Placental pericyte (primary cell): Measurements from ENCODE around the gene KCNK10. TPM values are rescaled to one million over a fixed set of nuclear protein-coding genes. Genes with fewer than 3 reads are reported as not detected.

Experiments used
- total RNA-seq: library from RNA; depleted of rRNA; stranded (reverse); fragments of >200 nt; gene quantifications from 2 replicates; pipeline ENCODE4 v1.2.3, GENCODE V29; 2012

KCNK10 gene, protein sequence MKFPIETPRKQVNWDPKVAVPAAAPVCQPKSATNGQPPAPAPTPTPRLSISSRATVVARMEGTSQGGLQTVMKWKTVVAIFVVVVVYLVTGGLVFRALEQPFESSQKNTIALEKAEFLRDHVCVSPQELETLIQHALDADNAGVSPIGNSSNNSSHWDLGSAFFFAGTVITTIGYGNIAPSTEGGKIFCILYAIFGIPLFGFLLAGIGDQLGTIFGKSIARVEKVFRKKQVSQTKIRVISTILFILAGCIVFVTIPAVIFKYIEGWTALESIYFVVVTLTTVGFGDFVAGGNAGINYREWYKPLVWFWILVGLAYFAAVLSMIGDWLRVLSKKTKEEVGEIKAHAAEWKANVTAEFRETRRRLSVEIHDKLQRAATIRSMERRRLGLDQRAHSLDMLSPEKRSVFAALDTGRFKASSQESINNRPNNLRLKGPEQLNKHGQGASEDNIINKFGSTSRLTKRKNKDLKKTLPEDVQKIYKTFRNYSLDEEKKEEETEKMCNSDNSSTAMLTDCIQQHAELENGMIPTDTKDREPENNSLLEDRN
- total RNA-seq = not detected in 2 replicates

DNA sequence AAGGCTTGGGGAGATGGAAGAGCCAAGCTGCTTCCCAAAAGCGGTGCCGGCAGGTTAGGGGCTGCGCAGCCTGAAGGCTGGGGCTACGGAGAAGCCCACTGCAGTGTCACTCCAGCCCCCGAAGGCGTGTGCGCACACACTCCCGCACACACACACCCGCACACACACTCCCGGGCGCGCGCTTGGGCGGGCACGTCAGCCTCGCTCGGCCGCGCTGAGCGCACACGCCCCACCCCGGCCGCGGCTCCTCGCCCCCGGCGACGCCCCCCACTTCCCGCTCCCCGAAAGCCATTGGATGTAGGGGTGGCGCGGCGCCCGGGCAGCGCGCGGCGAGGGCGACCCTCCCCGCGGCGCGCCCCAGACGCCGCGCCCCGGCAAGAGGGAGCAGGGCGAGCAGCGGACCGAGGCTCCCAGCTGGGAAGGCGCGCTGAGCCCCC lies at the start of gene KCNK10:
KCNK10 (minus strand) TSS at position 184 of the 437 bp plus-strand sequence. CDS start 471 bp downstream, outside the sequence.

Other genes with a start within 250 kb of the KCNK10 start
- 8.5 and 10.7 TPM in 2 replicates for gene SPATA7, start 62.4 kb upstream of the KCNK10 start, total RNA-seq
- 11.6 and 14.5 TPM in 2 replicates for gene PTPN21, start 231.7 kb upstream of the KCNK10 start, total RNA-seq
- gene ZC3H14, start 239.8 kb upstream of the KCNK10 start, total RNA-seq = 55.8 and 97.1 TPM in 2 replicates